HepG2 (cell line): ENCODE results near the gene AKTIP. TPM values are rescaled to one million over a fixed set of nuclear protein-coding genes. Genes with fewer than 3 reads are reported as not detected.

Source experiments
- CHD2 ChIP-seq: IDR thresholded peaks from 2 replicates; pipeline ENCODE4 v1.6.1; 2011; ENCODE audit warnings: low read depth, low read length, improper control_type of control experiment
- EP300 ChIP-seq, 3 experiments: sonication (generic) in 1 of 3; formaldehyde crosslinking in 1 of 3; IDR thresholded peaks; 2 replicates each; pipeline versions ENCODE4 v1.5.1 to v1.6.1; 2011 to 2020; ENCODE audit warnings: low read depth in 2 of 3, low read length in 2 of 3, borderline replicate concordance in 1 of 3, improper control_type of control experiment in 1 of 3, mild to moderate bottlenecking in 1 of 3, missing genetic modification reagents in 1 of 3, moderate library complexity in 1 of 3
- FOXA1 ChIP-seq, 2 experiments: fragments of 450-650 bp in 1 of 2; sonication (generic) in 1 of 2; formaldehyde crosslinking in 1 of 2; IDR thresholded peaks; 2 replicates each; pipeline versions ENCODE4 v1.4.0 to v1.6.1; 2016 to 2020; ENCODE audit warnings: missing genetic modification reagents in 1 of 2
- HNF4A ChIP-seq: sonication (generic); formaldehyde crosslinking; IDR thresholded peaks from 2 replicates; pipeline ENCODE4 v1.4.0; 2020; ENCODE audit warnings: missing genetic modification reagents
- IKZF4 ChIP-seq: sonication (generic); formaldehyde crosslinking; IDR thresholded peaks from 2 replicates; pipeline ENCODE4 v1.5.1; 2020; ENCODE audit warnings: borderline replicate concordance, mild to moderate bottlenecking, low read depth, missing genetic modification reagents; ENCODE audit errors: not compliant biosample characterization
- NFE2L1 ChIP-seq: sonication (generic); formaldehyde crosslinking; IDR thresholded peaks from 2 replicates; pipeline ENCODE4 v1.4.0; 2020; ENCODE audit warnings: missing genetic modification reagents, mild to moderate bottlenecking, borderline replicate concordance
- RARG ChIP-seq: sonication (generic); formaldehyde crosslinking; IDR thresholded peaks from 2 replicates; pipeline ENCODE4 v1.4.0; 2020; ENCODE audit warnings: low read depth, mild to moderate bottlenecking, missing genetic modification reagents
- RXRA ChIP-seq: sonication (generic); formaldehyde crosslinking; IDR thresholded peaks from 2 replicates; pipeline ENCODE4 v1.5.1; 2020; ENCODE audit warnings: missing genetic modification reagents
- SMAD9 ChIP-seq: sonication (generic); formaldehyde crosslinking; IDR thresholded peaks from 2 replicates; pipeline ENCODE4 v1.5.1; 2020; ENCODE audit warnings: mild to moderate bottlenecking, missing genetic modification reagents
- SMC3 ChIP-seq: IDR thresholded peaks from 2 replicates; pipeline ENCODE4 v1.6.1; 2011; ENCODE audit warnings: low read length, improper control_type of control experiment
- TCF7 ChIP-seq: sonication (generic); IDR thresholded peaks from 2 replicates; pipeline ENCODE4 v1.6.1; 2016; ENCODE audit warnings: antibody characterized with exemption, low read depth
- TOPORS ChIP-seq: sonication (generic); formaldehyde crosslinking; IDR thresholded peaks from 2 replicates; pipeline ENCODE4 v1.8.0; 2023; ENCODE audit warnings: mild to moderate bottlenecking, missing genetic modification reagents
- TSC22D2 ChIP-seq: sonication (generic); formaldehyde crosslinking; IDR thresholded peaks from 2 replicates; pipeline ENCODE4 v1.5.1; 2020; ENCODE audit warnings: missing genetic modification reagents, mild to moderate bottlenecking, borderline replicate concordance
- ZNF44 ChIP-seq: sonication (generic); formaldehyde crosslinking; IDR thresholded peaks from 2 replicates; pipeline ENCODE4 v1.5.1; 2020; ENCODE audit warnings: mild to moderate bottlenecking, missing genetic modification reagents
- ZNF761 ChIP-seq: sonication (generic); formaldehyde crosslinking; conservative IDR thresholded peaks from 2 replicates; pipeline ENCODE4 v1.4.0; 2020; ENCODE audit warnings: mild to moderate bottlenecking, missing genetic modification reagents
- ZNF781 ChIP-seq: sonication (generic); formaldehyde crosslinking; IDR thresholded peaks from 2 replicates; pipeline ENCODE4 v1.5.1; 2020; ENCODE audit warnings: borderline replicate concordance, mild to moderate bottlenecking, missing genetic modification reagents; ENCODE audit errors: not compliant biosample characterization
- polyA plus RNA-seq, 8 experiments: library from polyadenylated mRNA; depleted of rRNA in 3 of 8; stranded (reverse) in 7 of 8; unstranded in 1 of 8; fragments of >200 nt; fragmentation: Illumina TruSeq in 4 of 8; extraction: Trizol in 4 of 8; gene quantifications; 2 replicates each; pipeline versions ENCODE4 v1.2.1 to v1.2.3, GENCODE V29; 2011 to 2016; ENCODE audit warnings: low read depth in 4 of 8, missing spikeins in 1 of 8, mixed read lengths in 1 of 8; ENCODE audit not compliant: insufficient read depth in 1 of 8
- total RNA-seq, 5 experiments: library from RNA; depleted of rRNA; stranded (reverse); fragments of >200 nt; fragmentation: Illumina TruSeq; extraction: Trizol; gene quantifications; 2 replicates each; pipeline ENCODE4 v1.2.3, GENCODE V29; 2016; ENCODE audit warnings: low read depth in 1 of 5
- TF ChIP-seq, protein P1 (sequence below): sonication (generic); formaldehyde crosslinking; IDR thresholded peaks from 2 replicates; pipeline ENCODE4 v1.8.1; 2023; ENCODE audit warnings: missing genetic modification reagents, inconsistent platforms, borderline replicate concordance
- TF ChIP-seq, protein P2 (sequence below): sonication (generic); formaldehyde crosslinking; IDR thresholded peaks from 2 replicates; pipeline ENCODE4 v1.5.1; 2020; ENCODE audit warnings: mild to moderate bottlenecking, moderate library complexity, missing genetic modification reagents
- TF ChIP-seq, protein P3 (sequence below): sonication (generic); formaldehyde crosslinking; IDR thresholded peaks from 2 replicates; pipeline ENCODE4 v1.4.0; 2020; ENCODE audit warnings: mild to moderate bottlenecking, missing genetic modification reagents
- TF ChIP-seq, protein P4 (sequence below), 2 experiments: fragments of 450-650 bp in 1 of 2; sonication (generic) in 1 of 2; formaldehyde crosslinking; IDR thresholded peaks; 2 replicates each; pipeline versions ENCODE4 v1.5.0 to v1.8.0; 2020 to 2022; ENCODE audit warnings: mild to moderate bottlenecking in 1 of 2, missing genetic modification reagents in 1 of 2
- TF ChIP-seq, protein P5 (sequence below): sonication (generic); formaldehyde crosslinking; IDR thresholded peaks from 2 replicates; pipeline ENCODE4 v1.4.0; 2020; ENCODE audit warnings: missing genetic modification reagents
- TF ChIP-seq, protein P6 (sequence below): sonication (generic); formaldehyde crosslinking; IDR thresholded peaks from 2 replicates; pipeline ENCODE4 v1.5.0; 2020; ENCODE audit warnings: missing genetic modification reagents

Gene AKTIP
- total and polyA plus RNA-seq, 2 of the 13 experiments (the other 11 are each of a cell fraction or from before 2014, with no cell fraction given) = 28.8 to 49.0 TPM

DNA sequence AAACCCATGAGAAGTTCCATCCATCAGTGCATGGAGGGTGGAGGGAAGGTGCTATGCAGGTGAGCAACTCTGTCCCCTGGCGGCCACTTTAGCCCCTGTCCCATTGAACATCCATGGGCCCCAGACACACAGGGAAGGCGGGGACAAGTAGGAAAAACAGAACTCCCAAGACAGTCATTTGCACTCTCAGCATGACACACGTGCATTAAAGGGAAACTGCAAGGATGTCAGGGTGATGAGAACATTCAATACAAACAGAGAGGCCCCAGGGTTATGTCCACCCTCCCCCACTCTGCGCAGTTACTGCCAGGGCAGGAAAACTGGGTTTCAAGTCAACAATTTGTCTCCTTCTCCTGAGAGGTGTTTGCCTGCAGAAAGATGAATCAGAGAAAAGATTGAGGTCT, 44.0 kb upstream of the AKTIP start (continued):
- no peak for TF ChIP-seq ZNF761 (CRISPR knock-in tag)
- no peak for TF ChIP-seq IKZF4
- no peak for TF ChIP-seq TCF7
- TF ChIP-seq, protein P1, sequence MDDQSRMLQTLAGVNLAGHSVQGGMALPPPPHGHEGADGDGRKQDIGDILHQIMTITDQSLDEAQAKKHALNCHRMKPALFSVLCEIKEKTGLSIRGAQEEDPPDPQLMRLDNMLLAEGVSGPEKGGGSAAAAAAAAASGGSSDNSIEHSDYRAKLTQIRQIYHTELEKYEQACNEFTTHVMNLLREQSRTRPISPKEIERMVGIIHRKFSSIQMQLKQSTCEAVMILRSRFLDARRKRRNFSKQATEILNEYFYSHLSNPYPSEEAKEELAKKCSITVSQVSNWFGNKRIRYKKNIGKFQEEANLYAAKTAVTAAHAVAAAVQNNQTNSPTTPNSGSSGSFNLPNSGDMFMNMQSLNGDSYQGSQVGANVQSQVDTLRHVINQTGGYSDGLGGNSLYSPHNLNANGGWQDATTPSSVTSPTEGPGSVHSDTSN (CRISPR knock-in tag) = no peak
- no peak for TF ChIP-seq RXRA
- TF ChIP-seq ZNF44 (CRISPR knock-in tag) = no peak
- no peak for TF ChIP-seq FOXA1 (IDR thresholded peaks at IDR 0.05)
- no peak for TF ChIP-seq FOXA1 (CRISPR knock-in tag; IDR thresholded peaks at IDR 0.05)
- TF ChIP-seq ZNF781 = no peak
- TF ChIP-seq, protein P2, sequence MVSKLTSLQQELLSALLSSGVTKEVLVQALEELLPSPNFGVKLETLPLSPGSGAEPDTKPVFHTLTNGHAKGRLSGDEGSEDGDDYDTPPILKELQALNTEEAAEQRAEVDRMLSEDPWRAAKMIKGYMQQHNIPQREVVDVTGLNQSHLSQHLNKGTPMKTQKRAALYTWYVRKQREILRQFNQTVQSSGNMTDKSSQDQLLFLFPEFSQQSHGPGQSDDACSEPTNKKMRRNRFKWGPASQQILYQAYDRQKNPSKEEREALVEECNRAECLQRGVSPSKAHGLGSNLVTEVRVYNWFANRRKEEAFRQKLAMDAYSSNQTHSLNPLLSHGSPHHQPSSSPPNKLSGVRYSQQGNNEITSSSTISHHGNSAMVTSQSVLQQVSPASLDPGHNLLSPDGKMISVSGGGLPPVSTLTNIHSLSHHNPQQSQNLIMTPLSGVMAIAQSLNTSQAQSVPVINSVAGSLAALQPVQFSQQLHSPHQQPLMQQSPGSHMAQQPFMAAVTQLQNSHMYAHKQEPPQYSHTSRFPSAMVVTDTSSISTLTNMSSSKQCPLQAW (CRISPR knock-in tag) = peak; percentile 66
- TF ChIP-seq, protein P3, sequence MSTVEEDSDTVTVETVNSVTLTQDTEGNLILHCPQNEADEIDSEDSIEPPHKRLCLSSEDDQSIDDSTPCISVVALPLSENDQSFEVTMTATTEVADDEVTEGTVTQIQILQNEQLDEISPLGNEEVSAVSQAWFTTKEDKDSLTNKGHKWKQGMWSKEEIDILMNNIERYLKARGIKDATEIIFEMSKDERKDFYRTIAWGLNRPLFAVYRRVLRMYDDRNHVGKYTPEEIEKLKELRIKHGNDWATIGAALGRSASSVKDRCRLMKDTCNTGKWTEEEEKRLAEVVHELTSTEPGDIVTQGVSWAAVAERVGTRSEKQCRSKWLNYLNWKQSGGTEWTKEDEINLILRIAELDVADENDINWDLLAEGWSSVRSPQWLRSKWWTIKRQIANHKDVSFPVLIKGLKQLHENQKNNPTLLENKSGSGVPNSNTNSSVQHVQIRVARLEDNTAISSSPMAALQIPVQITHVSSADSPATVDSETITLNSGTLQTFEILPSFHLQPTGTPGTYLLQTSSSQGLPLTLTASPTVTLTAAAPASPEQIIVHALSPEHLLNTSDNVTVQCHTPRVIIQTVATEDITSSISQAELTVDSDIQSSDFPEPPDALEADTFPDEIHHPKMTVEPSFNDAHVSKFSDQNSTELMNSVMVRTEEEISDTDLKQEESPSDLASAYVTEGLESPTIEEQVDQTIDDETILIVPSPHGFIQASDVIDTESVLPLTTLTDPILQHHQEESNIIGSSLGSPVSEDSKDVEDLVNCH (CRISPR knock-in tag) = no peak
- TF ChIP-seq, protein P4, sequence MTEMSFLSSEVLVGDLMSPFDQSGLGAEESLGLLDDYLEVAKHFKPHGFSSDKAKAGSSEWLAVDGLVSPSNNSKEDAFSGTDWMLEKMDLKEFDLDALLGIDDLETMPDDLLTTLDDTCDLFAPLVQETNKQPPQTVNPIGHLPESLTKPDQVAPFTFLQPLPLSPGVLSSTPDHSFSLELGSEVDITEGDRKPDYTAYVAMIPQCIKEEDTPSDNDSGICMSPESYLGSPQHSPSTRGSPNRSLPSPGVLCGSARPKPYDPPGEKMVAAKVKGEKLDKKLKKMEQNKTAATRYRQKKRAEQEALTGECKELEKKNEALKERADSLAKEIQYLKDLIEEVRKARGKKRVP (CRISPR knock-in tag; IDR thresholded peaks at IDR 0.05) = no peak
- no peak for TF ChIP-seq TOPORS (CRISPR knock-in tag)
- no peak for TF ChIP-seq NFE2L1 (CRISPR knock-in tag)
- TF ChIP-seq, protein P5, sequence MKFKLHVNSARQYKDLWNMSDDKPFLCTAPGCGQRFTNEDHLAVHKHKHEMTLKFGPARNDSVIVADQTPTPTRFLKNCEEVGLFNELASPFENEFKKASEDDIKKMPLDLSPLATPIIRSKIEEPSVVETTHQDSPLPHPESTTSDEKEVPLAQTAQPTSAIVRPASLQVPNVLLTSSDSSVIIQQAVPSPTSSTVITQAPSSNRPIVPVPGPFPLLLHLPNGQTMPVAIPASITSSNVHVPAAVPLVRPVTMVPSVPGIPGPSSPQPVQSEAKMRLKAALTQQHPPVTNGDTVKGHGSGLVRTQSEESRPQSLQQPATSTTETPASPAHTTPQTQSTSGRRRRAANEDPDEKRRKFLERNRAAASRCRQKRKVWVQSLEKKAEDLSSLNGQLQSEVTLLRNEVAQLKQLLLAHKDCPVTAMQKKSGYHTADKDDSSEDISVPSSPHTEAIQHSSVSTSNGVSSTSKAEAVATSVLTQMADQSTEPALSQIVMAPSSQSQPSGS (CRISPR knock-in tag) = 0 out of 2 replicates have a peak, but pooled peaks have one; percentile 18
- no peak for TF ChIP-seq TSC22D2
- no peak for TF ChIP-seq HNF4A (CRISPR knock-in tag)
- TF ChIP-seq, protein P6, sequence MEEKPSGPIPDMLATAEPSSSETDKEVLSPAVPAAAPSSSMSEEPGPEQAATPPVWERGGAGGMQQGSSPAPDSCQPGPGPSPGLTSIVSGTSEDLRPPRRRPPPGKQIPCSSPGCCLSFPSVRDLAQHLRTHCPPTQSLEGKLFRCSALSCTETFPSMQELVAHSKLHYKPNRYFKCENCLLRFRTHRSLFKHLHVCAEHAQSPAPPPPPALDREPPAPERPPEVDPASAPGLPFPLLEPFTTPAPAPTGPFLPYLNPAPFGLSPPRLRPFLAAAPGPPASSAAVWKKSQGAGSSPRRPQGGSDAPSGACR (CRISPR knock-in tag) = no peak
- no peak for TF ChIP-seq RARG (CRISPR knock-in tag)
- no peak for TF ChIP-seq CHD2
- TF ChIP-seq EP300 (IDR thresholded peaks at IDR 0.05; ENCODE audit: low read depth in 2 of 2, low read length in 2 of 2) = no peak
- no peak; the same call in 1 of the 2 replicates for TF ChIP-seq EP300 (CRISPR knock-in tag; IDR thresholded peaks at IDR 0.05; ENCODE audit: borderline replicate concordance)
- TF ChIP-seq SMAD9 (CRISPR knock-in tag) = no peak
- peak; percentile 93 for TF ChIP-seq SMC3
